HEK293T (cell line): ENCODE data around the gene CGB3.
"Not testable (repeated sequence)": the region's sequence is repeated elsewhere in the genome, so short reads cannot be mapped to it uniquely, and the experiment has no call there.

Experiments used
- ARNT ChIP-seq: fragments of 450-650 bp; IDR thresholded peaks from 2 replicates; pipeline ENCODE4 v1.6.1; 2017; ENCODE audit warnings: mild to moderate bottlenecking
- BHLHE40 ChIP-seq: fragments of 450-650 bp; IDR thresholded peaks from 2 replicates; pipeline ENCODE4 v1.6.1; 2016; ENCODE audit warnings: mild to moderate bottlenecking, moderate library complexity, borderline replicate concordance
- FOXK2 ChIP-seq: fragments of 450-650 bp; IDR thresholded peaks from 2 replicates; pipeline ENCODE4 v1.6.1; 2016; ENCODE audit warnings: mild to moderate bottlenecking
- FOXM1 ChIP-seq: fragments of 450-650 bp; IDR thresholded peaks from 2 replicates; pipeline ENCODE4 v1.6.1; 2017; ENCODE audit warnings: mild to moderate bottlenecking, borderline replicate concordance
- L3MBTL2 ChIP-seq: fragments of 450-650 bp; conservative IDR thresholded peaks from 2 replicates; pipeline ENCODE4 v1.6.1; 2016; ENCODE audit warnings: mild to moderate bottlenecking
- SP1 ChIP-seq: fragments of 450-650 bp; IDR thresholded peaks from 2 replicates; pipeline ENCODE4 v1.6.1; 2017
- SUZ12 ChIP-seq: fragments of 450-650 bp; IDR thresholded peaks from 2 replicates; pipeline ENCODE4 v1.6.1; 2016; ENCODE audit warnings: mild to moderate bottlenecking

DNA sequence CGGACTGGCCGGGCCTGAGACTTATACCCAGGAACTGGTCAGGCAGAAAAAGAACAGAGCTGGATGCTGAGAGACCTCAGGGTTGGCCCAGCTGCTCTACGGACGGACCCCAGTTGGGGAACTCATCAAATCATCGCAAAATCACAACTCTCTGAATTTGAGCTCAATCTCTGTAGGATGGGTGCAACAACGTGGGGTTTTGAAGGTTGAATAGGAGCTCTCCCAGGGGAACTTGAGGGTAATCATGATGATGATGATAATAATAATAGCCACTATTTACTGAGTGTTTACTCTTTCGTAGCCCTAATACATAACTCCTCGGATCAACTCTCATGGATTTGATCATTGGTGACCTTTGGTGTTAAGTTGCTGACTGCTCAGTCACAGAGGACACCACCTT, 6.2 kb upstream of the CGB3 start:
- TF ChIP-seq L3MBTL2, FOXK2, ARNT, FOXM1, SP1, BHLHE40, SUZ12: not testable (repeated sequence)
